Measurements from ENCODE around the gene RAB35.

GRCh38 chr12:120071493-120072020 is 45.0 kb downstream of the RAB35 start:
- TF ChIP-seq CEBPB (IDR thresholded peaks at IDR 0.05) (no peak), POLR2A (IDR thresholded peaks at IDR 0.05; ENCODE audit: low read length) (no peak), RARB (CRISPR knock-in tag; IDR thresholded peaks at IDR 0.05) (no peak), CTCF (IDR thresholded peaks at IDR 0.05) (no peak), EP300 (IDR thresholded peaks at IDR 0.05) (no peak), SMC3 (IDR thresholded peaks at IDR 0.05) (no peak), GATA3 (IDR thresholded peaks at IDR 0.05; ENCODE audit: borderline replicate concordance) (no peak), ESRRA (IDR thresholded peaks at IDR 0.05; ENCODE audit: borderline replicate concordance, low read length) (no peak), FOSL2 (IDR thresholded peaks at IDR 0.05) (no peak), FOSL2 (CRISPR knock-in tag; IDR thresholded peaks at IDR 0.05) (no peak), BCL3 (IDR thresholded peaks at IDR 0.05) (no peak), TFCP2L1 (CRISPR knock-in tag; IDR thresholded peaks at IDR 0.05) (no peak), NR3C1 (IDR thresholded peaks at IDR 0.05) (no peak), REST (IDR thresholded peaks at IDR 0.05) (no peak)

Measured in A549 (cell line).